Gastrocnemius medialis (tissue), 4 donors: ENCODE measurements around the gene MEGF6.

Source experiments
- POLR2A ChIP-seq, 2 donors: fragments of 450-650 bp; IDR thresholded peaks; one replicate each; pipeline ENCODE4 v1.6.1; 2017; ENCODE audit warnings: antibody characterized with exemption in 2 of 2, mild to moderate bottlenecking in 2 of 2, moderate library complexity in 2 of 2
- TF ChIP-seq, protein P1 (sequence below), 5 experiments: fragments of 450-650 bp in 3 of 5; fragments of 200-600 bp in 2 of 5; sonication (generic) in 2 of 5; IDR thresholded peaks in 4 of 5; conservative IDR thresholded peaks in 1 of 5; 1 replicate in 4 of 5; 2 replicates in 1 of 5; pipeline ENCODE4 v1.5.1; 2016 to 2019; ENCODE audit warnings: antibody characterized with exemption in 5 of 5, mild to moderate bottlenecking in 3 of 5, moderate library complexity in 3 of 5

DNA sequence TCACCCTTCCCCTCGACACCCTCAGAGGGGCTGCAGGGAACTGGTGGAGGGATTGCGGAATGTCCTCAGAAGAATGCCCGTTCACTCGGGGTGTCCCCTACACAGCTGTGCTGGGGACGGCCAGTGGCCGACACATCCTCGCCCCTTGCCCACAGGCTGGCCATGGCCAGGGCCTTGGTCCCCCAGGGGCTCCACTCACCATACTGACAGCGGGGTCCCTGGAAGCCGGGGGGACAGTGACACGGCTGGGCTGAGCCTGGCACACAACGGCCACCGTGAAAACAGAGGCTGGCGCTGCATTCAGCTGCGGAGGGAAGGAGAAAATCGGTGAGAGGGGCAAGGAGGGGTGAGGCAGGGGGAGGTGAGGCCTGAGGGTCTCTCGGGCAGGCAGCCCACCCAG, 31.7 kb downstream of the MEGF6 start:
- TF ChIP-seq, protein P1, sequence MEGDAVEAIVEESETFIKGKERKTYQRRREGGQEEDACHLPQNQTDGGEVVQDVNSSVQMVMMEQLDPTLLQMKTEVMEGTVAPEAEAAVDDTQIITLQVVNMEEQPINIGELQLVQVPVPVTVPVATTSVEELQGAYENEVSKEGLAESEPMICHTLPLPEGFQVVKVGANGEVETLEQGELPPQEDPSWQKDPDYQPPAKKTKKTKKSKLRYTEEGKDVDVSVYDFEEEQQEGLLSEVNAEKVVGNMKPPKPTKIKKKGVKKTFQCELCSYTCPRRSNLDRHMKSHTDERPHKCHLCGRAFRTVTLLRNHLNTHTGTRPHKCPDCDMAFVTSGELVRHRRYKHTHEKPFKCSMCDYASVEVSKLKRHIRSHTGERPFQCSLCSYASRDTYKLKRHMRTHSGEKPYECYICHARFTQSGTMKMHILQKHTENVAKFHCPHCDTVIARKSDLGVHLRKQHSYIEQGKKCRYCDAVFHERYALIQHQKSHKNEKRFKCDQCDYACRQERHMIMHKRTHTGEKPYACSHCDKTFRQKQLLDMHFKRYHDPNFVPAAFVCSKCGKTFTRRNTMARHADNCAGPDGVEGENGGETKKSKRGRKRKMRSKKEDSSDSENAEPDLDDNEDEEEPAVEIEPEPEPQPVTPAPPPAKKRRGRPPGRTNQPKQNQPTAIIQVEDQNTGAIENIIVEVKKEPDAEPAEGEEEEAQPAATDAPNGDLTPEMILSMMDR (IDR thresholded peaks at IDR 0.05 in 4 of 5, conservative IDR thresholded peaks at IDR 0.05 in 1 of 5), result no peak
- TF ChIP-seq POLR2A (IDR thresholded peaks at IDR 0.05), result no peak
